Astrocyte (in vitro differentiated cells and primary cell): ENCODE results near the gene MICAL3.

ENCODE experiments used
- CTCF ChIP-seq: IDR thresholded peaks from 2 replicates; pipeline ENCODE4 v1.5.1; 2011; ENCODE audit warnings: low read depth, mild to moderate bottlenecking, inconsistent platforms, low read length, moderate library complexity; ENCODE audit not compliant: insufficient read depth
- EZH2 ChIP-seq: IDR thresholded peaks from 2 replicates; pipeline ENCODE4 v1.6.1; 2012; ENCODE audit warnings: mild to moderate bottlenecking, low read length, inconsistent platforms; ENCODE audit not compliant: insufficient read depth

- TF ChIP-seq EZH2 (no peak), CTCF (peak; percentile 43)
Observed at GRCh38 chr22:17888855-17889254, 135.5 kb downstream of the MICAL3 start.
